Omental fat pad (tissue), 4 donors: ENCODE measurements around the gene PGAP6. TPM values are rescaled to one million over a fixed set of nuclear protein-coding genes. Genes with fewer than 3 reads are reported as not detected.
"Not testable (repeated sequence)": the region's sequence is repeated elsewhere in the genome, so short reads cannot be mapped to it uniquely, and the experiment has no call there.

Experiments
- ATAC-seq: fragments of 150-250 bp; one replicate; pipeline ENCODE4 v1.9.1; 2016; ENCODE audit warnings: mild to moderate bottlenecking, moderate library complexity; ENCODE audit not compliant: low FRiP score
- DNase-seq: peaks from one replicate; pipeline ENCODE4 v3.0.0-alpha.2; 2019; ENCODE audit warnings: low spot score
- total RNA-seq, 4 donors: library from RNA; depleted of rRNA; stranded (reverse); fragments of >200 nt; gene quantifications; one replicate each; pipeline ENCODE4 v1.1.0, GENCODE V29; 2016
- TF ChIP-seq, protein P1 (sequence below), 3 donors: fragments of 450-650 bp; IDR thresholded peaks; one replicate each; pipeline ENCODE4 v1.5.1; 2016 to 2017; ENCODE audit warnings: antibody characterized with exemption in 3 of 3, mild to moderate bottlenecking in 3 of 3, moderate library complexity in 2 of 3

The PGAP6 gene
- total RNA-seq, 4 donors from 2014 or later: 27.3 to 41.1 (median 39.0) TPM

DNA sequence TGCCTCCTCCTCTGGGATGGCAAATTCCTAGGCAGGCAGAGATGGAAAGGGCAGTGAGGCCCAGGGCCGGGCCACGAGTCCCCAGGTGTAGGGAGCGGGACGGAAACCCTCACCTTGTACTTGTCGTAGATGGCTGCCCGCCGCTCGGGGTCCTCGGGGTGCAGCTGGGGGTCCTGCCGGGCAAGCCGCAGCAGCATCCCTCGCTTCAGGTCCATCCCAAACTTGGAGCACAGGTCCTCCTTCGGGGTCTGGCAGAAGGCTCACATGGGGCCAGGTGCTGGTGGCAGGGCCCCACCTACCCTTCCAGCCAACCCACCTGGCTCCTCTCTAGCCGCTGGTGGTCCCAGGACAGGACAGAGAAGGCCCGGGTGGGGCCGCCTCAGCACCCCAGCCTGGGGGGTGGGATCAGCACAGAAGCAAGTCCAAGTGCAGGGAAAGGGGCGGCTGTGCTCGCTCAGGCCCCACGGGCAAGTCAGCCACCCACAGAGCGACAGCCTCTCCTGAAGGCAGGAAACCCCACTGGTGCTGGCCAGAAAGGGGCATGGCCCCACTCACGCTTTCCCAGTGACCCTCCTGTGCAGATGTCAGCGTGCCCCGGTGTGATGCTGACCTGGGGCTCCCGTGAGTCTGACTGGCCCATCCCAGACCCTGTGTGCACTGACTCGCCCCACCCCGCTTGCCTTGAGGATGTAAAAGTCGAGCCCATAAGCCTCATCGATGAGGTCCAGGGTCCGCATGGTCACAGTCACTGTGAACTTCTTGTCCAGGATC lies 13.2 kb downstream of the PGAP6 start:
- TF ChIP-seq, protein P1, sequence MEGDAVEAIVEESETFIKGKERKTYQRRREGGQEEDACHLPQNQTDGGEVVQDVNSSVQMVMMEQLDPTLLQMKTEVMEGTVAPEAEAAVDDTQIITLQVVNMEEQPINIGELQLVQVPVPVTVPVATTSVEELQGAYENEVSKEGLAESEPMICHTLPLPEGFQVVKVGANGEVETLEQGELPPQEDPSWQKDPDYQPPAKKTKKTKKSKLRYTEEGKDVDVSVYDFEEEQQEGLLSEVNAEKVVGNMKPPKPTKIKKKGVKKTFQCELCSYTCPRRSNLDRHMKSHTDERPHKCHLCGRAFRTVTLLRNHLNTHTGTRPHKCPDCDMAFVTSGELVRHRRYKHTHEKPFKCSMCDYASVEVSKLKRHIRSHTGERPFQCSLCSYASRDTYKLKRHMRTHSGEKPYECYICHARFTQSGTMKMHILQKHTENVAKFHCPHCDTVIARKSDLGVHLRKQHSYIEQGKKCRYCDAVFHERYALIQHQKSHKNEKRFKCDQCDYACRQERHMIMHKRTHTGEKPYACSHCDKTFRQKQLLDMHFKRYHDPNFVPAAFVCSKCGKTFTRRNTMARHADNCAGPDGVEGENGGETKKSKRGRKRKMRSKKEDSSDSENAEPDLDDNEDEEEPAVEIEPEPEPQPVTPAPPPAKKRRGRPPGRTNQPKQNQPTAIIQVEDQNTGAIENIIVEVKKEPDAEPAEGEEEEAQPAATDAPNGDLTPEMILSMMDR (IDR thresholded peaks at IDR 0.05): no peak
- no peak for ATAC-seq
- no peak for DNase-seq

DNA sequence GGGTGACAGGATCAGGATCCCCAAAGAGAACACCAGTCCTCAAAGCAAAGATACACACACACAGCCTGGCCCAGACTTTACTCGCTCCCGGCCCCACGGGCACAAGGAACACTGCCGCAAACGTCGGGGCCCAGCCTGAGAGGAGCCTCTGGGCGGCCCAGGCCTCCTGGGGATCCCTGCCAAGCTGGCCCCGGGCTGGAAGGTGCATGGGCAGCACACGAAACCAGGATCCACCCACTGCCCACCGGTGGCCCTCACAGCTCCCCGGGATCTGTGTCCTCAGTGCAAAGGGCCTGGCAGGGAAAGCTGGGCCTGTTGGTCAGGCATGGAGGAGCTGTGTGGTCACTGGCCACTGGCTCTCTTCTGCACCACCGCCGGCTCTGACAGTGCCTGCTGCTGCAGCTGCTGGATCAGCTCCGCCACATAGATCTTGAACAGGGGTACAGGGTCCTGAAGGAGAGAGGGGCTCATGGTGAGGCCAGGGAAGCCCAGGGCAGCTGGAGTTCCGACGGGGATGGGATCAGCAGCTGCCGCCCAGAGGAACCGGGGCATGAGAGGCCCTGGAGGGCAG lies 14.4 kb downstream of the PGAP6 start:
- DNase-seq: no peak
- ATAC-seq: no peak
- TF ChIP-seq, protein P1 (IDR thresholded peaks at IDR 0.05): no peak

DNA sequence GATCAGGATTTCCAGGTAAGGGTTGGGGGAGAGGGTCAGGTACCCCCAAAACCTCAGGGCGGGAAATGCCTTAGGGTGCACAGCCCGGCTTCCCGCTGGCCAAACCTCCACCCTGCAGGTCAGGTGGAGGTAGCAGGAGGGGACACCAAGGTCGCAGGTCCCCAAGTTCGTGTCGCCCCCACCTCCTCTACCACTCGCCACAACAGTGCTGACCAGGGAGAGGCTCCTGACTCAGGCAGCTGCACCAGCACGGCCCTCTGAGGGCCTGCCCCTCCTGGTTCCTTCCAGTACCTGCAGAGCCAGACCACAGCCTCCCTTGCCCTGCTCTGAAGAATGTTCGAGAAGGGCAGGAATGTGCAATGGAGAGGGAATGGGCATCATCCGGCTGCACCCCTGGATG lies 15.3 kb downstream of the PGAP6 start:
- DNase-seq: no peak
- ATAC-seq: no peak
- TF ChIP-seq, protein P1 (IDR thresholded peaks at IDR 0.05): no peak

DNA sequence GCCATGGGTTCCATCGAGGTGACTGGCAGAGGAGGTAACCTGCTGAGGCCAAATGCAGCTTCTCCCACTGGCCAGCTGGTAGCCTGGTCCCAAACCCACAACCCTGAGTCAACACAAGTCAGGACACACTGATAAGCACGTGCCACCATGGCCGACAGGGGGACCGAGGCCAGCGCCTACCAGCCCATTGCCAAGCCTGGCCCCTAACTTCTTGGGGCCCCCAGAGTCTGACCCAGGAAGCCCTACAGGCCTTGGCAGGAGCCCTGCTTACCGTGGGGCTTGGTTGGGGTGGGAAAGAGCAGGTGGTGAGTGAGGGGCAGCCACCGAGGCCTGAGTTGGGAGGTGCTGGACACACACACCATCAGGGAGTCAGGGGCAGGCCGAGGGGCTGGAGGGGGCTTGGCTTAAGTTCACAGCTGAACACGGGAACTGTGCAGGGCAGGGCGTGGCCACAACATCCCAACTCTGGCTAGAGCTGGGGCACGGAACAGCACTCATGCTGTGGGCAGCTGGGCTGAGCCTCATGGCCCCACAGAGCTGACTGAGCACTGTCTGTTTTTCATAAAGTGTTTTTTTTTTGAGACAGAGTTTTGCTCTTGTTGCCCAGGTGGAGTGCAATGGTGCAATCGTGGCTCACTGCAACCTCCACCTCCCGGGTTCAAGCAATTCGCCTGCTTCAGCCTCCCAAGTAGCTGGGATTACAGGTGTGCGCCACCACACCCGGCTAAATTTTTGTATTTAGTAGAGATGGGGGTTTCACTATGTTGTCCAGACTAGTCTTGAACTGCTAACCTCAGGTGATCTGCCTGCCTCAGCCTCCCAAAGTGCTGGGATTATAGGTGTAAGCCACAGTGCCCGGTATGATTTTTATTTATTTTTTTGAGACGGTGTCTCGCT lies 16.9 kb downstream of the PGAP6 start:
- DNase-seq (no peak), ATAC-seq (no peak)
- TF ChIP-seq, protein P1 (IDR thresholded peaks at IDR 0.05): no peak

DNA sequence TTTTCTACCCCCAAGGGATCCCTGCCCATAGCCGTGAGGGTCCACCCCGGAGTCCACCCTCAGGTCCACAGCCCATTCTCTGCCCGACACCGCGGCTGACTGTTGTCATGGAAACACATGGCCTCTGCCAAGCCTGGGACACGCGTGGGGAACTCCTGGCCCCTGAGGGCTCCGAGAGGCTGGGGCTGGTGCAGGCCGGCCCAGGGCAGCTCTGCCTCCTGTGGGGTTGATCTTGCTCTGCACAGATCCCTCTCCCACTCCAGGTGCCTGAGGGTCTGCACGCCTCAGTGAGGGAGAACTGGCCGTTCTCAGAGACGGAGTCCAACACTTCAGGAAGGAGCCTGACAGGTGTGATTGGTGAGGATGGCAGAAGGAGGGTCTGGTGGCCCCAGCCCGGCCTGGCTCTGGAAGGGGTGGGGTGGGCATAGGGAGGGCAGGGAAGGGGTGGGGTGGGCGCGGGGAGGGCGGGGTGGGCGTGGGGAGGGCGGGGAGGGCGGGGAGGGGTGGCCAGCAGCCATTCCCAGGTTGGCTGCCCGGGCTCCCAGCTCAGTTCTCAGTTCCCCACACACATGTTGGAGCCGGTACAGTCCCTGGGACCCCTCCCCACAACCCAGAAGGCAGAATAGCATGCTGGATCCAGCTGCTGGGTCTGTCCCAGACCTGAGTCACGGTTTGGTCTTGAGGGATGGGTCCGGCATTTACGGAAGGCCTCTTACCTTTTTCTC lies 17.9 kb downstream of the PGAP6 start:
- ATAC-seq (no peak), DNase-seq (no peak)
- TF ChIP-seq, protein P1 (IDR thresholded peaks at IDR 0.05): no peak

DNA sequence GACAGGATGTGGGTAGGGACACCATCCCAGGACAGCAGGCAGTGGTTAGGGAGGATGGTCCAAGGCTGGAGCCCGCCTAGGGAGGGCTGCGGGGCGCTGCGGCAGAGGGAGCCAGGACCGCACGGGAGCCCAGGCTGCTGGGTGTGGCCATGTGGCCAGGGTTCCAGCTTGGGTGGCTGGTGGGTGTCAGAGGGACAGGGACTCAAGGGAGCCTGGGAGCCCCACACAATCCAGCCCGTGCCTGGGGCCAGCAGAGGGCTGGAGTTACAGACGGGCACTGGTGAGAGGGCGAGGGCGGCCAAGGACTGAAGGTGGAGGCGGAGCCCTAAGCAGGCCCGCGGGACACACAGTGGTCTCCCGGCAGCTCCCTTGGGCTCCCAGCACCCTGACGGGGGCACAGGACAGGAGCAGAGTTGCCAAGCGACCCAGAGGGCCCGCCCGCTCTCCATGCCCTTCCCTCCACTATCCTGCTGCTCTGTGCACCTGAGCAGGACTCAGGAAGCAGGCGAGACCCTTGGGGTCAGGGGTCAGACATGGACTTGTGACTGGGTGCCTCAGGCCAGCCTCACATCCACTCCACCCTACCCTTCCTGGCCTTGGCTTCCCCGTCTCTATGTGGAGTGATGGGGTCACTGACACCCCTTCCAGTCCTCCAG lies 18.5 kb downstream of the PGAP6 start:
- DNase-seq (no peak), ATAC-seq (no peak)
- TF ChIP-seq, protein P1 (IDR thresholded peaks at IDR 0.05): no peak

DNA sequence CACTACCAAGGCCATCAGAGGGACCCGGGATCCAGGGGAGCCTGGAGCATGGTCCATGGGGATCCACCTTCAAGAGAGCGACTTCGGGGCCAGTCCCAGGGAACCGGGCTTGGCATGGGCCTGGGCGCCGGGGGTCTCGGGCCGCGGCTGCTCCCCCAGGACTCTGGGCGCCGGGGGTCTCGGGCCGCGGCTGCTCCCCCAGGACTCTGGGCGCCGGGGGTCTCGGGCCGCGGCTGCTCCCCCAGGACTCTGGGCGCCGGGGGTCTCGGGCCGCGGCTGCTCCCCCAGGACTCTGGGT lies 19.1 kb downstream of the PGAP6 start:
- not testable (repeated sequence) for ATAC-seq

More for the DNA sequence above, 19.1 kb downstream of the PGAP6 start:
- not testable (repeated sequence) for DNase-seq
